HepG2 (cell line): ENCODE measurements around the gene RCC1. TPM values are rescaled to one million over a fixed set of nuclear protein-coding genes. Genes with fewer than 3 reads are reported as not detected.

ENCODE experiments used
- CERS6 ChIP-seq: sonication (generic); formaldehyde crosslinking; IDR thresholded peaks from 2 replicates; pipeline ENCODE4 v1.5.0; 2020; ENCODE audit warnings: missing genetic modification reagents
- DMAP1 ChIP-seq: IDR thresholded peaks from 2 replicates; pipeline ENCODE4 v1.6.1; 2016
- DNMT3B ChIP-seq: conservative IDR thresholded peaks from 2 replicates; pipeline ENCODE4 v1.6.1; 2016; ENCODE audit warnings: missing biosample characterization, control low read depth
- HDAC2 ChIP-seq: sonication (generic); formaldehyde crosslinking; IDR thresholded peaks from 2 replicates; pipeline ENCODE4 v1.4.0; 2020; ENCODE audit warnings: missing genetic modification reagents
- MAX ChIP-seq: IDR thresholded peaks from 2 replicates; pipeline ENCODE4 v1.6.1; 2012; ENCODE audit warnings: inconsistent platforms
- MLLT10 ChIP-seq: sonication (generic); formaldehyde crosslinking; IDR thresholded peaks from 2 replicates; pipeline ENCODE4 v1.4.0; 2020; ENCODE audit warnings: missing genetic modification reagents
- SATB2 ChIP-seq: sonication (generic); formaldehyde crosslinking; IDR thresholded peaks from 2 replicates; pipeline ENCODE4 v1.5.0; 2020; ENCODE audit warnings: missing genetic modification reagents
- SRF ChIP-seq: IDR thresholded peaks from 2 replicates; pipeline ENCODE4 v1.6.1; 2011; ENCODE audit warnings: mild to moderate bottlenecking, low read depth, low read length, moderate library complexity
- SRSF1 ChIP-seq: fragments of 200-400 bp; formaldehyde crosslinking; optimal IDR thresholded peaks from 2 replicates; pipeline ENCODE3; 2017; ENCODE audit warnings: mild to moderate bottlenecking, low read depth, low read length, moderate library complexity
- STAT5B ChIP-seq: sonication (generic); formaldehyde crosslinking; IDR thresholded peaks from 2 replicates; pipeline ENCODE4 v1.4.0; 2020; ENCODE audit warnings: missing genetic modification reagents
- U2AF1 ChIP-seq: fragments of 200-400 bp; formaldehyde crosslinking; optimal IDR thresholded peaks from 2 replicates; pipeline ENCODE3; 2017; ENCODE audit warnings: mild to moderate bottlenecking, low read depth, low read length
- ZNF17 ChIP-seq: sonication (generic); formaldehyde crosslinking; IDR thresholded peaks from 2 replicates; pipeline ENCODE4 v1.5.0; 2020; ENCODE audit warnings: mild to moderate bottlenecking, missing genetic modification reagents
- ZNF296 ChIP-seq: sonication (generic); formaldehyde crosslinking; conservative IDR thresholded peaks from 2 replicates; pipeline ENCODE4 v1.5.0; 2020; ENCODE audit warnings: mild to moderate bottlenecking, missing genetic modification reagents
- ZNF724P ChIP-seq: sonication (generic); formaldehyde crosslinking; IDR thresholded peaks from 2 replicates; pipeline ENCODE4 v1.8.0; 2022; ENCODE audit warnings: missing genetic modification reagents, borderline replicate concordance
- ZNF776 ChIP-seq: sonication (generic); formaldehyde crosslinking; IDR thresholded peaks from 2 replicates; pipeline ENCODE4 v1.4.0; 2020; ENCODE audit warnings: mild to moderate bottlenecking, missing genetic modification reagents
- ZNF883 ChIP-seq: sonication (generic); formaldehyde crosslinking; IDR thresholded peaks from 2 replicates; pipeline ENCODE4 v1.5.1; 2020; ENCODE audit warnings: mild to moderate bottlenecking, missing genetic modification reagents; ENCODE audit errors: not compliant biosample characterization
- ZSCAN21 ChIP-seq: sonication (generic); formaldehyde crosslinking; IDR thresholded peaks from 2 replicates; pipeline ENCODE4 v1.8.0; 2022; ENCODE audit warnings: mild to moderate bottlenecking, missing genetic modification reagents, moderate library complexity, borderline replicate concordance
- polyA plus RNA-seq, 8 experiments: library from polyadenylated mRNA; depleted of rRNA in 3 of 8; stranded (reverse) in 7 of 8; unstranded in 1 of 8; fragments of >200 nt; fragmentation: Illumina TruSeq in 4 of 8; extraction: Trizol in 4 of 8; gene quantifications; 2 replicates each; pipeline versions ENCODE4 v1.2.1 to v1.2.3, GENCODE V29; 2011 to 2016; ENCODE audit warnings: low read depth in 4 of 8, missing spikeins in 1 of 8, mixed read lengths in 1 of 8; ENCODE audit not compliant: insufficient read depth in 1 of 8
- total RNA-seq, 5 experiments: library from RNA; depleted of rRNA; stranded (reverse); fragments of >200 nt; fragmentation: Illumina TruSeq; extraction: Trizol; gene quantifications; 2 replicates each; pipeline ENCODE4 v1.2.3, GENCODE V29; 2016; ENCODE audit warnings: low read depth in 1 of 5
- TF ChIP-seq, protein P1 (sequence below): sonication (generic); formaldehyde crosslinking; IDR thresholded peaks from 2 replicates; pipeline ENCODE4 v1.5.0; 2020; ENCODE audit warnings: mild to moderate bottlenecking, missing genetic modification reagents, borderline replicate concordance
- TF ChIP-seq, protein P2 (sequence below): sonication (generic); formaldehyde crosslinking; IDR thresholded peaks from 2 replicates; pipeline ENCODE4 v1.8.1; 2023; ENCODE audit warnings: missing genetic modification reagents, mild to moderate bottlenecking, borderline replicate concordance

The RCC1 gene
- total and polyA plus RNA-seq, 2 of the 13 experiments (the other 11 are each of a cell fraction or from before 2014, with no cell fraction given): 47.2 to 80.8 TPM

DNA sequence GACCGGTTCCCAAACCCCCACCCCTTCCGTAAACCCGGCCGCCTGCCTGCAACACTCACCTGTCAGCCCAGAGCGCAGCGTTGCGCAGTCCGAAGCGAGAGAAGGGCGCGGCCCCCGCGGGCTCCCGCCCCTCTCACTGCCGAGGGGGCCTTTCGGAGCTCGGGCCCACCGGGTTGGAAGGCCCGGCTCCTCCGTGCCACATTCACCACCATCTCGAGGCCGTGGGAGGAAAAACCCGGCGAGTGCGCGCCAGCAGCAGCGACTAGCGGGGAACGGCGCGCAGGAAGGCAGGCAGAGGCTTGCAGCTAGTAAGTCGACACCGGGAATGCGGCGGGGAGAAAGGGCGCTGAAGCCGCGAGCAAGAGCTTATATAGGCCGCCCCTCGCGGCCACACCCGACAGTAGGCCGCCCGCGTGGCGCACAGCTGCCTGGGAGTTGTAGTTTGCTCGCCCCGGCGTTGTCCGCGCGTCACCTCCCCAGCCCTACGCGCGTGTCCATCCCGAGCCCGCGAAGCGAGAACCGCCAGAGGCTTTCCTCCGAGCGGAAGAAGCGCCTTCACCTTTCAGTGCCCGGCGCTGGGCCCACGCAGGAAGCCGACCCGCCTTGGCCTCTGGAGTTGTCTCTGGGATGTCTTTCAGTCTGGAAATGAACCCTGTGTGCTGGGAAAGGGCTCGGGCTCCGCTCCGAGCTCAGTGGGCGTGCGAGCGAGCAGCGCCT, 75.8 kb downstream of the RCC1 start (continued):
- TF ChIP-seq SRF: no peak
- peak; percentile 99 for TF ChIP-seq U2AF1
- TF ChIP-seq, protein P1, sequence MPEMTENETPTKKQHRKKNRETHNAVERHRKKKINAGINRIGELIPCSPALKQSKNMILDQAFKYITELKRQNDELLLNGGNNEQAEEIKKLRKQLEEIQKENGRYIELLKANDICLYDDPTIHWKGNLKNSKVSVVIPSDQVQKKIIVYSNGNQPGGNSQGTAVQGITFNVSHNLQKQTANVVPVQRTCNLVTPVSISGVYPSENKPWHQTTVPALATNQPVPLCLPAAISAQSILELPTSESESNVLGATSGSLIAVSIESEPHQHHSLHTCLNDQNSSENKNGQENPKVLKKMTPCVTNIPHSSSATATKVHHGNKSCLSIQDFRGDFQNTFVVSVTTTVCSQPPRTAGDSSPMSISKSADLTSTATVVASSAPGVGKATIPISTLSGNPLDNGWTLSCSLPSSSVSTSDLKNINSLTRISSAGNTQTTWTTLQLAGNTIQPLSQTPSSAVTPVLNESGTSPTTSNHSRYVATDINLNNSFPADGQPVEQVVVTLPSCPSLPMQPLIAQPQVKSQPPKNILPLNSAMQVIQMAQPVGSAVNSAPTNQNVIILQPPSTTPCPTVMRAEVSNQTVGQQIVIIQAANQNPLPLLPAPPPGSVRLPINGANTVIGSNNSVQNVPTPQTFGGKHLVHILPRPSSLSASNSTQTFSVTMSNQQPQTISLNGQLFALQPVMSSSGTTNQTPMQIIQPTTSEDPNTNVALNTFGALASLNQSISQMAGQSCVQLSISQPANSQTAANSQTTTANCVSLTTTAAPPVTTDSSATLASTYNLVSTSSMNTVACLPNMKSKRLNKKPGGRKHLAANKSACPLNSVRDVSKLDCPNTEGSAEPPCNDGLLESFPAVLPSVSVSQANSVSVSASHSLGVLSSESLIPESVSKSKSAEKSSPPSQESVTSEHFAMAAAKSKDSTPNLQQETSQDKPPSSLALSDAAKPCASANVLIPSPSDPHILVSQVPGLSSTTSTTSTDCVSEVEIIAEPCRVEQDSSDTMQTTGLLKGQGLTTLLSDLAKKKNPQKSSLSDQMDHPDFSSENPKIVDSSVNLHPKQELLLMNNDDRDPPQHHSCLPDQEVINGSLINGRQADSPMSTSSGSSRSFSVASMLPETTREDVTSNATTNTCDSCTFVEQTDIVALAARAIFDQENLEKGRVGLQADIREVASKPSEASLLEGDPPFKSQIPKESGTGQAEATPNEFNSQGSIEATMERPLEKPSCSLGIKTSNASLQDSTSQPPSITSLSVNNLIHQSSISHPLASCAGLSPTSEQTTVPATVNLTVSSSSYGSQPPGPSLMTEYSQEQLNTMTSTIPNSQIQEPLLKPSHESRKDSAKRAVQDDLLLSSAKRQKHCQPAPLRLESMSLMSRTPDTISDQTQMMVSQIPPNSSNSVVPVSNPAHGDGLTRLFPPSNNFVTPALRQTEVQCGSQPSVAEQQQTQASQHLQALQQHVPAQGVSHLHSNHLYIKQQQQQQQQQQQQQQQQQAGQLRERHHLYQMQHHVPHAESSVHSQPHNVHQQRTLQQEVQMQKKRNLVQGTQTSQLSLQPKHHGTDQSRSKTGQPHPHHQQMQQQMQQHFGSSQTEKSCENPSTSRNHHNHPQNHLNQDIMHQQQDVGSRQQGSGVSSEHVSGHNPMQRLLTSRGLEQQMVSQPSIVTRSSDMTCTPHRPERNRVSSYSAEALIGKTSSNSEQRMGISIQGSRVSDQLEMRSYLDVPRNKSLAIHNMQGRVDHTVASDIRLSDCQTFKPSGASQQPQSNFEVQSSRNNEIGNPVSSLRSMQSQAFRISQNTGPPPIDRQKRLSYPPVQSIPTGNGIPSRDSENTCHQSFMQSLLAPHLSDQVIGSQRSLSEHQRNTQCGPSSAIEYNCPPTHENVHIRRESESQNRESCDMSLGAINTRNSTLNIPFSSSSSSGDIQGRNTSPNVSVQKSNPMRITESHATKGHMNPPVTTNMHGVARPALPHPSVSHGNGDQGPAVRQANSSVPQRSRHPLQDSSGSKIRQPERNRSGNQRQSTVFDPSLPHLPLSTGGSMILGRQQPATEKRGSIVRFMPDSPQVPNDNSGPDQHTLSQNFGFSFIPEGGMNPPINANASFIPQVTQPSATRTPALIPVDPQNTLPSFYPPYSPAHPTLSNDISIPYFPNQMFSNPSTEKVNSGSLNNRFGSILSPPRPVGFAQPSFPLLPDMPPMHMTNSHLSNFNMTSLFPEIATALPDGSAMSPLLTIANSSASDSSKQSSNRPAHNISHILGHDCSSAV (CRISPR knock-in tag): no peak
- 0 out of 2 replicates have a peak, but pooled peaks have one; percentile 81 for TF ChIP-seq ZNF17 (CRISPR knock-in tag)
- TF ChIP-seq CERS6 (CRISPR knock-in tag): peak; percentile 60; the same call in 1 of the 2 replicates
- TF ChIP-seq DNMT3B: peak; percentile 97
- TF ChIP-seq, protein P2, sequence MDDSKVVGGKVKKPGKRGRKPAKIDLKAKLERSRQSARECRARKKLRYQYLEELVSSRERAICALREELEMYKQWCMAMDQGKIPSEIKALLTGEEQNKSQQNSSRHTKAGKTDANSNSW: peak; percentile 89; the same call in 1 of the 2 replicates
- TF ChIP-seq STAT5B: peak; percentile 86; the same call in 1 of the 2 replicates
- peak; percentile 47 for TF ChIP-seq HDAC2
- peak; percentile 22; the same call in 1 of the 2 replicates for TF ChIP-seq SATB2
- no peak for TF ChIP-seq ZNF776
- TF ChIP-seq MLLT10: no peak
- peak; percentile 58; the same call in 1 of the 2 replicates for TF ChIP-seq ZNF724P (CRISPR knock-in tag)
- peak; percentile 79 for TF ChIP-seq SRSF1
- TF ChIP-seq MAX: peak; percentile 90
- TF ChIP-seq ZSCAN21 (CRISPR knock-in tag): peak; percentile 93
- peak; percentile 94 for TF ChIP-seq DMAP1
- TF ChIP-seq ZNF883 (CRISPR knock-in tag): peak; percentile 27
- no peak for TF ChIP-seq ZNF296
